OCI-LY3 (cell line): ENCODE data around the gene ZNF862.
"Not testable (repeated sequence)": the region's sequence is repeated elsewhere in the genome, so short reads cannot be mapped to it uniquely, and the experiment has no call there.

Source experiments
- CTCF ChIP-seq: fragments of 200-600, 300-600 bp; sonication (generic); IDR thresholded peaks from 2 replicates; pipeline ENCODE4 v1.5.1; 2014; ENCODE audit warnings: antibody characterized with exemption, low read length, low read depth
- EZH2phosphoT487 ChIP-seq: fragments of 200-600 bp; shearing (Covaris generic); IDR thresholded peaks from 2 replicates; pipeline ENCODE4 v1.6.1; 2018; ENCODE audit warnings: antibody characterized with exemption, mixed run types, low read depth

GRCh38 chr7:149907776-149908376, 69.7 kb downstream of the ZNF862 start:
- TF ChIP-seq CTCF, EZH2phosphoT487: not testable (repeated sequence)
